NCI-H446 treated with DMSO at 0.1 percent for 48 hours (cell line): ENCODE results near the gene DRC7.
"Not testable (repeated sequence)": the region's sequence is repeated elsewhere in the genome, so short reads cannot be mapped to it uniquely, and the experiment has no call there.

ENCODE experiments used
- DNase-seq: peaks from one replicate; lab custom pipeline; 2025; lab: John Stamatoyannopoulos, UW

The DRC7 gene

DNA sequence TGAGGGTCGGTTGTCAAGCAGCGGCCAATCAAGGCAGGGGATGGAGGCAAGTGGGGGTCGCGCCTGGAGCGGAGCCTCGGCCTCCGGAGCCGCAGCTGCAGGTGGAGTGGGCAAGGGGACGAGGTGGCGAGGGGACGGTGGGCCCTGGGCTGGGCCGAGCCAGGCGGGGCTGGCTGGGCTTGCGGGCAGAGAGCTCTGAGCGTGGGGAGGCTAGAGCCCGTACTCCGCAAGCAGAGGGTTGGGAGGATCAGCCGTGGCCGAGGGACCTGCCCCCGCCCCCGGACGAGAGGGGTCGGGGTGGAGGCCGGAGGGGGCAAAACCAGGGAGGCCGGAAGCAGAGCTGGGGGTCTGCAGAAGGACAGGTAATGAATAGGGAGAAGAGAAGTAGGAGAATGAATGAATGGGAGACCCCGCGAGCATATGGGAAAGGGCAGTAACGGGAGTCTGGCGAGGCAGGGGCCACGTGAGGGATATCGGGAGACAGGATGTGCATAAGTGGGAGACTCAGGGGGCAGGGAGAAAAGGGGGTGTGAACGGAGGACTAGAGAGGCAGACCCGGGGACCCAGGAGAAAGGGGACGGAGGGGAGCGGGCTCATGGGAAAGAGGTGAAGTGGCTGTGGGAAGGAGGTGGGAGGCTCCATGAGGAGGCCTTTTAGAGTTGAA is 41.3 kb downstream of the DRC7 start, which contains the start of gene KATNB1:
Gene KATNB1 (plus strand): TSS at position 16 of the 664 bp plus-strand sequence. CDS start 1,474 bp downstream, outside the sequence.
- DNase-seq: no peak

DNA sequence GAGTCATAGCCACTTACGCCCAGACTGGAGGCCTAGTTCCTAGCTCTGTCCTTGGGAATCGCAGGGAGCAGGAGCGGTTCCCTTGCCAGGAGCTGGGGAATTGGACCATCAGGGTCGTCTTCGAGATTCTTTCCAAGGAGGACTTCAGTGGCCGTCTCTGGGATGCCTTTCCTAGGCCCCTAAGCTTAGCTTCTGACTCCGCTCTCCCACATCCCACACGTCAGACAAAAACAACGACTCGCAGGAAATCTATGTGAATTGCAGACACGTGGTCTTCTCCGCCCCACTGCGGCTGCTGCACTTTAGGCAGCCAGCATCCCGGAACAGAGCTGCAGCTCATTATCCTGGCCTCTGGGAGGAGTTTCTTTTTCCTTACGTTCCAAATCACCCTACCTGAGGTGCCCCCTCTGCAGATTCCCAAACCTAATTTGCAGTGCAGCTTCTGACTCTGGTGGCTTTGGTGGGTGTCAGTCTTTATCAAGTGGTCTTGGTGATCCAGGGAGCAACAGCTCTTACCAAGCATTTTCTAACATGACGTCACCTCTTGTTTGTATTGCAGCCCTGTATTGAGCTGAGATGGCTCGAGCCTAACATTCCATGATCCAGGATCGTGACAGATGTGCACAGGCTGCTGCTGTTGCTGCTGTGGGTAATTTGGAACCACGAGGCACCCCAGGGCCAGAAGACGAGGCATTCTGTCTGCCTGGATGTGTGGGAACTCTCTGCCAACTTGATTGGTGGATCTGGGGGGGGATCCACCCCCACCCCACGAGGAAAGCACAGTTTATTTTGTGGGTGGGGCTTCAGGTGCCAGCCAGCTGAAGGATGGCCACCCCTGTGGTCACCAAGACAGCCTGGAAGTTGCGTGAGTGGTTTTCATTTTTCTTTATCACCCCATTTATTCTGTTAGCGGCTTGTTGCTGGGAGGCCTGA is 42.1 kb downstream of the DRC7 start:
- no peak for DNase-seq

DNA sequence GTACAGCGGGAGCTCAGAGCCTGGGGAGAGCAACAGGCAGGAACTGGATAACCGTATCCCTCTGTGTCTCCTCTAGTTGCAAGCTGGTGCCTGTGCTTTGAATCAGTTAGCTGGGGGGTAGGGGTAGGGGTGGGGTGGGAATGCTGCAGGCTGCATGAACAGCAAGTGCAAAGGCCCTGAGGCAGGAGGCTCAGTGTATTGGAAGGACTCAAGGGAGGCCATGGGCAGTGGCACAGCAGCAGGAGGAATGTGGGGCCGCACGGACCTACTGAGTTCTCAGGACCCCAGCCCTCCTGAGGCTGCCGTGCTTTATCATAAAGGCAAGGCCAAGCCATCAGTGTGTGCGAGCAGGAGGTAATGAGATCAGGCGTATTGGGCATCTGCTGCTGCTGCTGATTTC is 44.2 kb downstream of the DRC7 start:
- DNase-seq: no peak

DNA sequence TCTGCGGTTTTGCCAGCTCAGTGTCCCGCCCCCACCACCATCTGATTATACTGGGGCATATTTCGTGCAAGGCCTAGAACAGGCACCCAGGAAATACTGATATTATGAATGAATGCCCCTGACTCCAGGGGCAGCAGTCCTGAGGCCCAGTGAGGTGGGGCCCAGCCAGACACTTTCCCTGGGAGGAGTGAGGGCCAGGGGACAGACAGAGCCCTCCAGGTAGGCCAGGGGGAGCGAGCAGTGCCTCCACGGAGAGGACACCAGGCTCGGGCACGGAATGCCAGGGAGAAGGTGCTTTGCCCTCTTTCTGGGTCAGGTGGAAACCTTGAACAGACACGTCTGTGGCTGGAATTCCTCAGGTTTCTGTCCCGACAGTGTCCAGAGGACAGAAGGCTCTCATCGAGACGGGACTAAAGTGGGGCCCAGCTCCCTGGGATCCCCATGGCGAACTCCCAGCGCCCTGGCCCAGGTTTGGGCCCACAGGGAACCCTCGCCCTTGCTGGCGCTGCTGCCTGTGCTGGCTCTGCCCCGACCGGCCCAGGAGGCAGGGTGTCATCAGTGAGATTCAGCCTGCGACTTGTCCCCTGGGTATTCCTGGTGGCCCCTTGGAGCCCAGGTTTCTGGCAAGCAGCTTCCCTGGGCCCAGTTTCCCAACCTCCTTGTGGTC is 45.3 kb downstream of the DRC7 start:
- DNase-seq: no peak

DNA sequence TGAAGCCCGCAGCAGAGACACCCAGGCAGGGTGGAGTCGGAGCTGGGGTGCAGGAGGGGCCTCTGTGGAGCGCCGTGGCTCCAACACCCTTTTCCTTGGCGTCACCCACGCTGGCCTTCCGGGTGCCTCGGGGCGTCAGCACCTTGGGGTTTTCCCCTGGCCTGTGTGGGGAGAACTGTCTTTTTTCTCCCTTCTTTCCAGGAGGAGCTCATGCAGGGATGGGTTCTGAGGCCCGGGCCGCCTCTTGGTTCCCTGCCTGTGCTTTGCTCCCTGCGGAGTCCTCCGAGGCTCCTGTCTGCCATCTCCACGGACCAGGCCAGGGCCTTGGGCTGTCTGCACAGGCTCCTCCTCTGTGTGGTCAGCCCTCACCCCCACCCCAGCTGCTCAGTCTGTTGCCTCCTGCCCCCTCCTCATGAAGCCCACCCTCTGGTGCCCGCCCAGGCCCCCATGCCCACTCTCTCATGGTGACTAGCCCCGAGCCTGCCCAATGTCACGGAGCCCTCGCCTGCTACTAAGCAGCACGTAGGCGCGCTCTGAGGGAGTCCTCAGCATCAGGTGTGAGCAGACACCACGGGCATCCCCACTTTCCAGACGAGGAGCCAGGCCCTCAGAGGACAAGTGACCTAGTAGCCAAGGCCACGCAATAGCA is 45.9 kb downstream of the DRC7 start:
- DNase-seq: no peak

DNA sequence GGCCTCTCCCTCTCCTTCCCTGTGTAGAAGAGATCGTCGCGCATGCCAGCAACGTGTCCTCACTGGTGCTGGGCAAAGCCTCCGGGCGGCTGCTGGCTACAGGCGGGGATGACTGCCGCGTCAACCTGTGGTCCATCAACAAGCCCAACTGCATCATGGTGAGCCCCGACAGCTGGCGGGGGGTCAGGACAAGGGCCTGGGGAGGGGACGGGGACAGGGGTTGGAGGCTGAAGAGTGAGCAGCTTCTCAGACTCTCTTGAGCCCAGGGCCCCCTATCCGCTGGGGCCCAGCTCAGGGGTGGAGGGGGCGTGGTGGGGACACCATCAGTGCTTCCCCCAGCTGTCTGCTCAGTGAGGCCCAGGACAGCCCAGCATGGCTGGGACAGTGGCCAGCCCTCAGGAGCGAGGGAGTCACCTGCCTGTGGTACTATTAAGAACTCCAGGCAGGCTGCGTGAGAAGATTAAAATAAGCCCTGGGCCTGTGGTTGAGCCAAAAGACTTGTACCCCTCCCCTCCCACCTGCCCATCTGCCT is 47.1 kb downstream of the DRC7 start:
- no peak for DNase-seq

DNA sequence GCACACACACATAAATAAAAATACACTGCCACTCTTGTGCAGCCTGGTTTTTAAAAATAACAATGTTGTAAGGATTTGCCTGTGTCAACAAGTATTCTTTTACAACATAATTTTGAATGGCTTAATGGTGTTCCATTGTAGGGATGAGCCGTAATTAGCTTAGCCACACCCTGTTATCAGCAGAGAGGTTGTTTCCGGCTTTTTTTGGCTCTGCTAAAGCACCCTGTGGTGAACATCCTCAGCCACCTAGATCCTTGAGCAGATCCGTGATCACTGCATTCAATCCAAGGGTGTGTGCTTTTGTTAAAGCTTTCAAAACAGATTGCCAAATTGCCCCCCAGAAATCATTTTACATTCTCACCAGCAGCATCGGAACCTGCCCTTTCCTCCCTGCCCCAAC is 47.9 kb downstream of the DRC7 start:
- DNase-seq: no peak

DNA sequence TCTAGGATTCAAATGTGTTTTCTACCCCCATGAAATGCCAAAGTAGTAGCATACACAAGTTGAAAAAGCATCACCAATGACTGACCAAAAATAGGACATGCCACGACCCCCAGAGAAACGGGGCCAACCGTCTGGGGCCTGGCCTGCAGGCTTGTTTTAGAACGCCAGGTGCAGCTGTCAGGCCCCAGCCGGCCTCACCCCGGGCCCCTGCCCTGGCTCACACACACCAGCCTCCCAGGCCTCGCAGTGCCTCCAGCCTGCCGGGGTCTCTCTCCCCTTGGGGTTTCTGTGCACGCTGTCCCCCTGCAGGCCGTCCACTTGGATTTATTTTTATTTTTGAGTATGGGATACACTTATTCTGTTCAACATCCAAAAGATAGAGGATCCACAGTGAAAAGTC is 48.9 kb downstream of the DRC7 start:
- DNase-seq: no peak

DNA sequence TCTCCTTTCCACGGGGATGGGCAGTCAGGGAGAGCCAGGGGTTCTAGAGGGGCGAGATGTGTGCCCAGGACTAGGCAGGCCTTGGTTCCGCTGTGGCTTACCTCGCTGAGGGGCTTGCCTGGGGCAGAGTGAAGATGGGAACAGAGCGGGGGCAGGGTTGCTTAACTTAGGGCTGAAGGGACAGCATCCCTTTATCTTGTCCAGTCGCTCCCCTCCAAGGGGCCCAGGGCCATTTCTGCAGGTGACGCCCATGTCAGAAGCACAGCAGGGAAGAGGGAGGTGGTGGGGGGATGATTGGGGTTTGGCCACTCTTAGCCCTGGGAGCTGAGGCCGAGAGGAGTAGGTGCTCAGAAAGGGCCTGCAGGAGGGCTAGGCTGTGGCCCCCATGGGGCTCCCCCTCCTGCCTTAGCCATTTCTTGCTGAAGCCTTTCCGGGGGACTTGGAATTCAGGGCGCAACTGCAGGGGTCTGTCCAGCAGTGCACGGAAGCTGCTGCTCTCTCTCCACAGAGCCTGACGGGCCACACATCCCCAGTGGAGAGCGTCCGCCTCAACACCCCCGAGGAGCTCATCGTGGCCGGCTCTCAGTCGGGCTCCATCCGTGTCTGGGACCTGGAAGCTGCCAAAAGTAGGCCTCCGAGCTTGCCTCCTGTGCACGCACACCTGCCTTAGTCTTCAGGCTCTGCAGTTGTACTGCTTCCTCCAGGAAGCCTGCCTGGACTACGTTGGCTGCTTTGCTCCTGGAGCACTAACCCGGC is 49.5 kb downstream of the DRC7 start:
- DNase-seq: no peak

DNA sequence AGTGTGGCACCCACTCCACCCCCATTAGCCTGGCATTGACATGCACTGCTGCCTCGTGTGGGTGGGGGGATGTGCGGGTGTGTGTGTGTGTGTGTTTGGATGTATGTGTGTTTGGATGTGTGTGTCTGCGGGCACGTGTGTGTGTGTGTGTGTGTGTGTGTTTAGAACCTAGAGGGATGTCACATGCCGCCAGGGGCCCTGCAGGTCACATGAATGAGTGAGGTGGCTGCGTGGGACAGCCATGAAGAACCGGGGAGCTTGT is 50.0 kb downstream of the DRC7 start:
- DNase-seq: no peak

DNA sequence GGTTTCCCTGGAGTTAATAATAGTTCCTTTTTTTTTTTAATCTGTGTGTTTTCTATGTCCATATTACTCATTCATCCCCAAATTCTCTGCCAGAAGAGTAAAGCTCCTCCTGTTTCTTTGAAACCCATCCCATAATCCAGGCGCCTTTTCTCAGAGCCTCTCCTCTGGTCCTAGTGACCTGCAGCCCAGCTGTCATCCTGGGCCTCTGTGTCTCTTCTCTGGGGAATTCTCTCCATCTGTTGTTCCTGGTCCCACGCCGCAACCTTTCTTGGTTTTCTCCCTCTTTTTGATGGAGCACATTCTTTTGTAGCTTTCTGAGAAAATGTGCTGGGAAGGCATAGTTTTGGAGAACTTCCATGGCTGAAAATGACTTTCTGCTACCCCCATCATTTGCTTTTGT is 51.2 kb downstream of the DRC7 start:
- DNase-seq: peak; percentile 2

DNA sequence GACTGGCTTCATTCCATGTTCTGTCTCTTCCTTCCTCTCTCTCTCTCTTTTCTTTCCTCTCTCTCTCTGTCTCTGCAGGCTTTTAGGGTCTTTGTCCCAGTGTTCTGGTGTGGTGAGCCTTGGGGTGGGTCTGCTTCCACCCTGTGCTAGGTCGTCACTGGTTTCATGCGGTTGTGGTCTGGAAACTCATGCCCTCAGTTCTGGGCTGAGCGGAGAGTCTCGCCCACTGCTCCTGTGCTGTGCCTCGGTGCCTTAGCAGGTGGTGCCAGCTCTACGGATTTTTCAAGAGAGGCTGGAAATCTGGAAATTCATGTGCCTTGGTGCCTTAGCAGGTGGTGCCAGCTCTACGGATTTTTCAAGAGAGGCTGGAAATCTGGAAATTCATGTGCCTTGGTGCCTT is 51.7 kb downstream of the DRC7 start:
- DNase-seq: not testable (repeated sequence)

DNA sequence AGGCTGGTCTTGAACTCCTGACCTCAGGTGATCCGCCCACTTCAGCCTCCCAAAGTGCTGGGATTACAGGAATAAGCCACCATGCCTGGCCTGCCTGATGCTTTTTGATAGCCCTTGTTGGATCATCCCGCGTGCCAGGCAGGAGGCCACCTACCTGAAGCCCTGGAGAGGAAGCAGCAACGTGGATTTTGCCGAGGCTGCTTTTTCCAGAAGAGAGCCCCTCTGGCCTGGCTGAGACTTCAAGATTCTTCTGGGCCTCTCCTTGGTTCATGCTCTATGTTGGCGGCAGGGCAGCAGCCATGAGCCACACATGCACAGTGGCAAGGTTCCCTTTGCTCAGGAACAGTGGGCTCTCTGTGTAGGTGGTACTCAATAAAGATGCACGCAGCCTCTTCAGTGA is 52.5 kb downstream of the DRC7 start:
- DNase-seq: no peak

DNA sequence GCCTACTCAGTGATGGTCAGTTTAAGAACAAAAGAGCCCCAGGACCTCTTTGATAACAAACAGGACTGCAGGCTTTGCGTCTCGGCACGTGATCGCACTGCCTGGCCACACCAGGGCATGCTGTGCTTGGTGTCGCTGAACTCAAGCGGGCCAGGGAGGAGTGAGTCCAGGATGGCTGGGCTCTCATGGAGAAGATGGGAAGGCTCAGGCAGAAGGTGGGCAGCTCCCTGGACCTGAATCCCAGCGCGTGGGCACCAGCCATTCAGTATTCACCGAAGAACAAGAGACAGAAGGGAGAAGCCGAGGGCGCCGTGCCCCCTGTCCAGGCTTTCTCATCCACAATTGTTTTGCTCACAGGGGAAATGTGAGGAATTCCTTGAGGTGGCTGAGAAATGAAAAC is 52.9 kb downstream of the DRC7 start:
- no peak for DNase-seq

DNA sequence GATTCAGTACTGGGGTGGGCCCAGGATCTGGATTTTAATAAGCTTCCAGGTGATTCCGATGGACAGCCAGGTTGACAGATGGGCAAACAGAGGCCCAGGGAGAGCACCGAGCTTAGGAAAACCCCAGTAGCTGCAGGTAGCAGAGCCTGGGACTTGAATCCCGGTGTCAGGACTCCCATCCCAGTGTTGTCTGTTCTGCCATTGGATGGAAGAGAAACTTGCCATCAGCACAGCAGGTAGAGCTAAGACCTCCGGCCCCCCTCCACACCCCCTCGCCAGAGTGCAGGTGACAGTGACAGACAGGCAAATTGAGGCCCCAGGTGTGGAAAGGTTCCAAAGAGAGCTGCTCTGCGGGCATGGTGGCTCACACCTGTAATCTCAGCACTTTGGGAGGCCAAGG is 53.4 kb downstream of the DRC7 start:
- no peak for DNase-seq

DNA sequence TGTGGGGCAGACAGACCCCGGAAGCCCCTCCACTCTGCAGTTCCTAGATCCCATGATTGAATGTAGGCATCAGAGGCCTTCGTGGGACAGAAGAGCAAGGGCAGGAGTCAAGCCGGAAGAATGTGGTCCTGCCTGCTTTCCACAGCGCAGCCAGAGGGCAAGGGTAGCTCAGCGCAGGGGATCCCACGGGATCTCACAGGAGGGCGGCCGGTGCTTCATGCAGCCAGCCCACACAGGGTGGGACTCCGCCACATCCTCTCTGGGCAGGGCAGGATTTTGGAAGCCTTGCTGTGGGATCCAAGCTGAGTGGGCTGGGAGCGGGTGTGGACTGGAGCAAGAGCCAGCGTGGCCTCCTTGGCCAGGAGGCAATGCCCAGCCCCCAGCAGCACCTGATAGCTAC is 54.0 kb downstream of the DRC7 start:
- DNase-seq: no peak

DNA sequence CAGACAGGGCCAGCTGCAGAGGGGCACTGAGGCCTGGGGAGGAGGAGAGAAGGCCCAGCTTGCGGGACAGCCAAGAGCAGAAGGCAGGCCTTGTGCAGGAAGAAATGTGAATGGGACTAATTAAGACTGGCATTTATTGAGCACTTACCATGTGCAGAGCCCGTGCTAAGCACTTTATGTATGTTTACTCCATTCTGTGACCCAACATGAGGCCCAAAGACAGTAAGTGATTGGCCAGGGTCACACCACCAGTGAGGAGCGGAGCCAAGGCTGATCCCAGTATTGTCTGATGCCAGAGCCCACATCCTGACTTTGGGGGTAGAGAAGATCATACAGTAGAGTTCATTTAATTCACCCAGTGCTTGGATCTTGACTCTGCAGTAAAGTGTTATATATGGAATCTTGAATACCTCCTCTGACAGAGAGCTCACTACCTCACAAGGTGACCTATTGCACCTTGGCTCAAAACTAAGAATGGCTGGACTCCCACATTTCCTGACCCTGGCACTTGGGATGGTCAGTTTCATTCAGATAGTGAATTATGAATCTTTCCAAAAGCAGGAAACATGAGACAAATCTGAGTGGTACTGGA is 54.6 kb downstream of the DRC7 start:
- DNase-seq: no peak

DNA sequence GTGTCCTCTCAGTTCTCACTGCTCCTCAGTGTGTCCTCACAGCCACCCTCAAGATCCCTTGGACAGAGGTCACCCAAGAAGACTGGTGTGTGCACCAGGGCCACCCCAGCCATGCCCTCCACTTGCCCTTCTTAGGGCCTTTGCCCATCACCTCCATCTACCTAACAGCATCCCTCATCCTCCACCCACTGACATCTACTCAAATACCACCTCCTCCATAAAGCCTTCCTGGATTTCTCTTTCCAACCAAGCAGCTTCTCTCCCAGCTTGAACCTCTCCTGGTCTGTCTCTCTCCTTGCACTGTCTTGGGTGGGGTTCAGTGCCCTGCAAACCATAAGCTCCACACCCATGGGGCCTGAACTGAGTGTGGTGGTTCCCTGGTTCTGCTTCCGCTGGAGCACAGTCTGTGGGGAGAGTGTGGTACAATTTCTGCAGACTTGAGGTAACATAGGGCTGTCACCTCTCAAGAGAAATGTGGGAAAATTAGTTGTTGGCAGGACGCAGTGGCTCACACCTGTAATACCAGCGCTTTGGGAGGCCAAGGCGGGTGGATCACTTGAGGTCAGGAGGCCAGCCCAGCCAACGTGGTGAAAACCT is 55.3 kb downstream of the DRC7 start:
- no peak for DNase-seq

DNA sequence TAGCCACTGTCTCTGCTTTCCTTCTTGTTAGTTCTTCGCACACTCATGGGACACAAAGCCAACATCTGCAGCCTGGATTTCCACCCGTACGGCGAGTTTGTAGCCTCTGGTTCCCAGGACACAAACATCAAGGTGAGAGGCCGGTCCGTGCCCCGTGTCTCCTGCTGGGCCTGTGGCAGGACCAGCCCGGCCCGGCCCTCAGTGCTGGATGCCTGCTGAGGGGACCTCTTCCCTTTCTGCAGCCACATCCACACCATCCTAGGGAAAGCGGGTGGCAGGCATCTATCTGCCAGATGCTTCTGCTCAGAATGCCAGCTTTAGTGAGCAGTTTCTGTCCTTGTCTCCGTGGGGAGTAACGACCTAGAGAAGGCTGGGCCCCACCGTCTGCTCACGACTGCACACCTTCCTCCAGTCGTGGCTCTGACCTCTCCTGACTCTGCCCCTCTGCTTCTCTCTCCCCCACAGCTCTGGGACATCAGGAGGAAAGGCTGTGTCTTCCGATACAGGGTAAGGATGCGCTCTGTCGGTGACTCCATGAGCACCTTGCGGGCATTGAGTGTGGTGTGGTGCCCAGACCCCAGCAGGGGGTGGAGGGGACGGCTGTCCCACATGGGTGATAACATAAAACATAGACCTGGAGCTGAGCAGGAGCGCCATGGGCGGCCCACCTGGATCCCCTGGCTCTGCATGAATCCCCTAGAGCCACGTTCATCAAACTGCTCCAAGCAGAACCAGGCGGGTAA is 56.4 kb downstream of the DRC7 start:
- DNase-seq: no peak
